GM18907 (cell line): ENCODE results near the gene KIF1C.
"Not testable (repeated sequence)": the region's sequence is repeated elsewhere in the genome, so short reads cannot be mapped to it uniquely, and the experiment has no call there.

ENCODE experiments used
- ATAC-seq: cut with Tn5 transposase; IDR thresholded peaks from one replicate; pipeline ENCODE4 v1.9.1; 2021; ENCODE audit warnings: mild to moderate bottlenecking, moderate library complexity; ENCODE audit not compliant: unreplicated experiment

The KIF1C gene

GRCh38 chr17:4999430-5000093 lies 1.8 kb downstream of the KIF1C start:
- no peak for ATAC-seq

GRCh38 chr17:5000237-5000639 lies 2.5 kb downstream of the KIF1C start:
- ATAC-seq = no peak

GRCh38 chr17:5002121-5002788 lies 4.5 kb downstream of the KIF1C start:
- no peak for ATAC-seq

- no peak for ATAC-seq
Observed at GRCh38 chr17:5003214-5003867, 5.6 kb downstream of the KIF1C start.

GRCh38 chr17:5011928-5012327 lies 14.2 kb downstream of the KIF1C start:
- ATAC-seq = no peak

GRCh38 chr17:5014357-5014756 lies 16.6 kb downstream of the KIF1C start:
- ATAC-seq = no peak

GRCh38 chr17:5019475-5019956 lies 21.8 kb downstream of the KIF1C start:
- no peak for ATAC-seq

GRCh38 chr17:5020502-5021023 lies 22.8 kb downstream of the KIF1C start:
- no peak for ATAC-seq

GRCh38 chr17:5022171-5022711 lies 24.5 kb downstream of the KIF1C start:
- ATAC-seq = no peak

GRCh38 chr17:5023588-5024147 lies 25.9 kb downstream of the KIF1C start:
- no peak for ATAC-seq

- no peak for ATAC-seq
Observed at GRCh38 chr17:5024604-5025003, 26.9 kb downstream of the KIF1C start.

GRCh38 chr17:5027299-5027698 lies 29.5 kb downstream of the KIF1C start:
- no peak for ATAC-seq

GRCh38 chr17:5027916-5028315 lies 30.2 kb downstream of the KIF1C start:
- no peak for ATAC-seq

GRCh38 chr17:5030168-5030567 lies 32.4 kb downstream of the KIF1C start:
- ATAC-seq = not testable (repeated sequence)

- peak; percentile 70 for ATAC-seq
Observed at GRCh38 chr17:5031365-5032082, 33.8 kb downstream of the KIF1C start.

GRCh38 chr17:5032865-5033264 lies 35.1 kb downstream of the KIF1C start:
- ATAC-seq = no peak

- no peak for ATAC-seq
Observed at GRCh38 chr17:5033352-5034015, 35.7 kb downstream of the KIF1C start.

GRCh38 chr17:5034063-5034462 lies 36.3 kb downstream of the KIF1C start:
- ATAC-seq = no peak

- ATAC-seq = no peak
Observed at GRCh38 chr17:5034651-5035050, 36.9 kb downstream of the KIF1C start.

GRCh38 chr17:5035315-5035714 lies 37.6 kb downstream of the KIF1C start, which contains the start of gene SLC52A1:
TSS of gene SLC52A1 (minus strand) at chr17:5035426. CDS start at chr17:5034606, 820 bp downstream.
- no peak for ATAC-seq
